A673 (cell line): Measurements from ENCODE around the gene WDR11. TPM values are rescaled to one million over a fixed set of nuclear protein-coding genes. Genes with fewer than 3 reads are reported as not detected.

Experiments used
- BruUV-seq: library from RNA; stranded (reverse); fragments of 400-500 nt; replicated peaks from 2 replicates; lab custom pipeline; 2021; lab: Mats Ljungman, UMichigan
- CTCF ChIA-PET: fragments of 300-600 bp; sonication (Branson Sonifier 250); formaldehyde crosslinking; loops from one replicate; lab custom pipeline; 2022; ENCODE audit warnings: antibody characterized with exemption; lab: Charles Lee
- POLR2A ChIA-PET: fragments of 300-600 bp; sonication (Branson Sonifier 250); formaldehyde crosslinking; loops from one replicate; lab custom pipeline; 2022; ENCODE audit warnings: antibody characterized with exemption; ENCODE audit not compliant: low non-redundant PET; lab: Charles Lee
- DNase-seq: peaks from one replicate; pipeline ENCODE4 v3.0.0-alpha.2; 2015; ENCODE audit warnings: low spot score
- H3K27ac ChIP-seq: fragments of 200-600 bp; sonication (generic); 2 replicates; pipeline ENCODE4 v1.5.1; 2016; ENCODE audit warnings: mixed run types, low read depth, mild to moderate bottlenecking, mixed read lengths, antibody characterized with exemption, low read length; ENCODE audit not compliant: poor library complexity, severe bottlenecking
- H3K27me3 ChIP-seq: fragments of 200-600 bp; sonication (generic); replicated peaks from 2 replicates; pipeline ENCODE4 v1.6.1; 2017; ENCODE audit warnings: mixed run types, low read depth, mild to moderate bottlenecking, mixed read lengths, antibody characterized with exemption, low read length; ENCODE audit not compliant: insufficient read depth, poor library complexity
- H3K36me3 ChIP-seq: fragments of 200-600 bp; sonication (generic); 2 replicates; pipeline ENCODE4 v1.6.1; 2016; ENCODE audit warnings: mixed run types, mild to moderate bottlenecking, mixed read lengths, antibody characterized with exemption, low read length; ENCODE audit not compliant: insufficient read depth, poor library complexity, severe bottlenecking
- H3K4me1 ChIP-seq: fragments of 200-600 bp; sonication (generic); 2 replicates; pipeline ENCODE4 v1.6.1; 2017; ENCODE audit warnings: mixed run types, mild to moderate bottlenecking, mixed read lengths, antibody characterized with exemption, low read length; ENCODE audit not compliant: insufficient read depth, poor library complexity, severe bottlenecking
- H3K4me3 ChIP-seq: fragments of 200-600 bp; sonication (generic); 2 replicates; pipeline ENCODE4 v1.5.1; 2016; ENCODE audit warnings: low read depth, mixed run types, mild to moderate bottlenecking, mixed read lengths, low read length; ENCODE audit not compliant: poor library complexity, severe bottlenecking
- H3K9me3 ChIP-seq: fragments of 200-600 bp; sonication (generic); 2 replicates; pipeline ENCODE4 v1.6.1; 2016; ENCODE audit warnings: mixed run types, low read depth, mild to moderate bottlenecking, mixed read lengths, antibody characterized with exemption, low read length; ENCODE audit not compliant: poor library complexity, severe bottlenecking
- CTCF ChIP-seq: fragments of 300-800, 200-600 bp; sonication (generic); conservative IDR thresholded peaks from 2 replicates; pipeline ENCODE4 v1.5.1; 2017; ENCODE audit warnings: low read depth, mild to moderate bottlenecking, antibody characterized with exemption, low read length, moderate library complexity, mixed read lengths
- EZH2 ChIP-seq: fragments of 200-600 bp; sonication (generic); IDR thresholded peaks from 2 replicates; pipeline ENCODE4 v1.6.1; 2017; ENCODE audit warnings: borderline replicate concordance, low read depth, mild to moderate bottlenecking, mixed read lengths, antibody characterized with exemption, low read length; ENCODE audit not compliant: poor library complexity, severe bottlenecking
- intact Hi-C: fragments of 100-400 bp; cut with micrococcal nuclease; formaldehyde crosslinking; loops from one replicate; pipeline ENCODE4 v1.10.0; 2022; ENCODE audit not compliant: unreplicated experiment
- total RNA-seq: library from RNA; stranded (reverse); gene quantifications from 2 replicates; pipeline ENCODE4 v1.2.3, GENCODE V29; 2021

The WDR11 gene
- total RNA-seq, 1 experiment from 2014 or later: 33.4 TPM

GRCh38 chr10:120948889-120949608 is 97.9 kb downstream of the WDR11 start:
- Histone ChIP-seq H3K4me3 (peak overlapping the region; percentile 28), H3K27ac (no peak overlapping the region), H3K4me1 (no peaks in the 10 kb centered on the region), H3K36me3 (no peaks in the 10 kb centered on the region), H3K9me3 (no peaks in the 10 kb centered on the region), H3K27me3 (peaks cover 10% of the 10 kb centered on the region)
- intact Hi-C loops: no loop called here
- ChIA-PET POLR2A (no interaction called here), CTCF (interaction anchor here (0.5 to 1.2 kb wide), 6 partner anchors 309 to 1102 kb away, joined by 3 to 6 read pairs (median 5); no protein-coding TSS in a partner anchor)
- BruUV-seq: no TSS peak
- TF ChIP-seq EZH2: no peak
- TF ChIP-seq CTCF: peak; percentile 63
- peak; percentile 63 for DNase-seq

GRCh38 chr10:120949609-120950031 is 98.5 kb downstream of the WDR11 start:
- H3K27ac ChIP-seq: no peak overlapping the region
- TF ChIP-seq EZH2 (no peak), CTCF (no peak)
- intact Hi-C loops: no loop called here
- H3K4me1 ChIP-seq: no peaks in the 10 kb centered on the region
- H3K27me3 ChIP-seq: peaks cover 10% of the 10 kb centered on the region
- POLR2A ChIA-PET: no interaction called here
- DNase-seq: no peak
- no peaks in the 10 kb centered on the region for H3K36me3 ChIP-seq
- CTCF ChIA-PET: interaction anchor here (0.6 to 1.2 kb wide), 4 partner anchors 659 to 951 kb away, joined by 3 to 5 read pairs (median 4); no protein-coding TSS in a partner anchor
- BruUV-seq: no TSS peak
- H3K4me3 ChIP-seq: no peak overlapping the region
- H3K9me3 ChIP-seq: no peaks in the 10 kb centered on the region

- ChIA-PET POLR2A (no interaction called here), CTCF (no interaction called here)
- no peaks in the 10 kb centered on the region for H3K36me3 ChIP-seq
- H3K4me3 ChIP-seq: no peak overlapping the region
- H3K27me3 ChIP-seq: peaks cover 10% of the 10 kb centered on the region
- no TSS peak for BruUV-seq
- H3K27ac ChIP-seq: no peak overlapping the region
- intact Hi-C loops: no loop called here
- H3K4me1 ChIP-seq: no peaks in the 10 kb centered on the region
- no peaks in the 10 kb centered on the region for H3K9me3 ChIP-seq
- TF ChIP-seq CTCF: no peak
- DNase-seq: no peak
Measured at GRCh38 chr10:120950051-120950561, 98.9 kb downstream of the WDR11 start.
